HCT116 (cell line): Measurements from ENCODE around the gene CHML. TPM values are rescaled to one million over a fixed set of nuclear protein-coding genes. Genes with fewer than 3 reads are reported as not detected.

ENCODE experiments used
- ATAC-seq: fragments of 200-7000 bp; cut with Tn5 transposase; 2 replicates; pipeline ENCODE4 v1.9.1; 2020; ENCODE audit warnings: mild to moderate bottlenecking, moderate library complexity
- BruUV-seq: library from RNA; stranded (reverse); fragments of 400-500 nt; replicated peaks from 2 replicates; lab custom pipeline; 2021; lab: Mats Ljungman, UMichigan
- CTCF ChIA-PET: fragments of 300-600 bp; sonication (Branson Sonifier 250); formaldehyde crosslinking; loops from one replicate; lab custom pipeline; 2021; ENCODE audit warnings: antibody characterized with exemption; lab: Charles Lee
- POLR2A ChIA-PET: fragments of 300-600, 350-600 bp; sonication (Branson Sonifier 250); formaldehyde crosslinking; loops from one replicate; lab custom pipeline; 2021; ENCODE audit warnings: antibody characterized with exemption; lab: Charles Lee
- RAD21 ChIA-PET, 2 experiments: fragments of 300-600 bp; sonication (Branson Sonifier 250); formaldehyde crosslinking; loops; one replicate each; lab custom pipeline; 2023; ENCODE audit warnings: low total read pairs in 2 of 2; ENCODE audit not compliant: uncharacterized antibody in 2 of 2, unreplicated experiment in 2 of 2, low non-redundant PET in 1 of 2; lab: Charles Lee
- DNase-seq: peaks from one replicate; pipeline ENCODE4 v3.0.0-alpha.2; 2010; ENCODE audit warnings: low read depth, low spot score
- H2AFZ ChIP-seq: fragments of 200-600 bp; shearing (Covaris generic), sonication (generic); 2 replicates; pipeline ENCODE4 v1.6.1; 2017; ENCODE audit warnings: low read depth, mixed run types, mixed read lengths, antibody characterized with exemption, low read length; ENCODE audit not compliant: poor library complexity, severe bottlenecking
- H3K27ac ChIP-seq: 2 replicates; pipeline ENCODE4 v1.5.1; 2012; ENCODE audit warnings: low read depth, low read length
- H3K27me3 ChIP-seq: fragments of 200-600 bp; sonication (generic); 2 replicates; pipeline ENCODE4 v1.6.1; 2016; ENCODE audit warnings: mixed run types, low read length, mixed read lengths; ENCODE audit not compliant: insufficient read depth
- H3K36me3 ChIP-seq, 2 experiments: fragments of 200-500 bp in 1 of 2; fragments of 200-600 bp in 1 of 2; sonication (Bioruptor generic) in 1 of 2; sonication (generic) in 1 of 2; 2 replicates each; pipeline versions ENCODE4 v1.5.1 to v1.6.1; 2014 to 2016; ENCODE audit warnings: low read length in 2 of 2, inconsistent platforms in 1 of 2, mixed read lengths in 1 of 2, mixed run types in 1 of 2; ENCODE audit not compliant: insufficient read depth in 2 of 2, control insufficient read depth in 1 of 2
- H3K4me1 ChIP-seq, 2 experiments: fragments of 200-600 bp in 1 of 2; sonication (generic) in 1 of 2; 2 replicates each; pipeline versions ENCODE4 v1.5.1 to v1.6.1; 2012 to 2017; ENCODE audit warnings: low read length in 2 of 2, inconsistent platforms in 1 of 2, mild to moderate bottlenecking in 1 of 2, mixed read lengths in 1 of 2, mixed run types in 1 of 2, moderate library complexity in 1 of 2; ENCODE audit not compliant: insufficient read depth in 2 of 2, control insufficient read depth in 1 of 2
- H3K4me2 ChIP-seq: fragments of 200-600 bp; sonication (generic); 2 replicates; pipeline ENCODE4 v1.6.1; 2017; ENCODE audit warnings: mixed run types, low read length, mixed read lengths
- H3K4me3 ChIP-seq, 2 experiments: fragments of 200-600 bp in 1 of 2; sonication (generic) in 1 of 2; replicated peaks in 1 of 2; 2 replicates each; pipeline ENCODE4 v1.5.1; 2011 to 2016; ENCODE audit warnings: low read length in 2 of 2, control low read depth in 1 of 2, low read depth in 1 of 2, mild to moderate bottlenecking in 1 of 2, mixed read lengths in 1 of 2, mixed run types in 1 of 2
- H3K79me2 ChIP-seq: fragments of 200-600 bp; sonication (generic); 2 replicates; pipeline ENCODE4 v1.6.1; 2017; ENCODE audit warnings: mild to moderate bottlenecking, mixed run types, low read length, moderate library complexity, mixed read lengths; ENCODE audit not compliant: insufficient read depth
- H3K9ac ChIP-seq: fragments of 200-600 bp; sonication (generic); 2 replicates; pipeline ENCODE4 v1.6.1; 2016; ENCODE audit warnings: low read length, mixed read lengths
- H3K9me2 ChIP-seq: fragments of 200-600 bp; sonication (generic), shearing (Covaris generic); 2 replicates; pipeline ENCODE4 v1.6.1; 2017; ENCODE audit warnings: mixed run types, mild to moderate bottlenecking, moderate library complexity; ENCODE audit not compliant: insufficient read depth
- H3K9me3 ChIP-seq, 2 experiments: fragments of 200-500 bp in 1 of 2; fragments of 200-600 bp in 1 of 2; sonication (Bioruptor generic) in 1 of 2; sonication (generic) in 1 of 2; 2 replicates each; pipeline ENCODE4 v1.6.1; 2014 to 2017; ENCODE audit warnings: low read length in 2 of 2, mixed read lengths in 2 of 2, inconsistent platforms in 1 of 2, low read depth in 1 of 2, mild to moderate bottlenecking in 1 of 2, mixed run types in 1 of 2, moderate library complexity in 1 of 2; ENCODE audit not compliant: control insufficient read depth in 1 of 2, insufficient read depth in 1 of 2
- H4K20me1 ChIP-seq: fragments of 200-600 bp; sonication (generic), shearing (Covaris generic); 2 replicates; pipeline ENCODE4 v1.6.1; 2017; ENCODE audit warnings: mixed run types, mild to moderate bottlenecking, moderate library complexity; ENCODE audit not compliant: insufficient read depth
- CTCF ChIP-seq, 3 experiments: fragments of 200-600 bp in 1 of 3; sonication (generic) in 1 of 3; IDR thresholded peaks in 2 of 3; conservative IDR thresholded peaks in 1 of 3; 2 replicates each; pipeline ENCODE4 v1.5.1; 2012 to 2017; ENCODE audit warnings: low read depth in 2 of 3, low read length in 2 of 3, antibody characterized with exemption in 1 of 3, borderline replicate concordance in 1 of 3, control low read depth in 1 of 3, mild to moderate bottlenecking in 1 of 3, mixed read lengths in 1 of 3, mixed run types in 1 of 3, moderate library complexity in 1 of 3; ENCODE audit not compliant: insufficient read depth in 1 of 3
- EGR1 ChIP-seq: IDR thresholded peaks from 2 replicates; pipeline ENCODE4 v1.6.1; 2012; ENCODE audit warnings: low read depth
- SP1 ChIP-seq: IDR thresholded peaks from 2 replicates; pipeline ENCODE4 v1.6.1; 2012; ENCODE audit warnings: low read depth
- TCF7L2 ChIP-seq: IDR thresholded peaks from 2 replicates; pipeline ENCODE4 v1.7.0; 2011; ENCODE audit warnings: borderline replicate concordance, inconsistent platforms; ENCODE audit not compliant: insufficient read depth, insufficient read length; ENCODE audit errors: extremely low read depth
- intact Hi-C: fragments of 100-400 bp; cut with micrococcal nuclease; formaldehyde crosslinking; loops from 2 replicates; pipeline ENCODE4 v1.10.0; 2022
- total RNA-seq: library from RNA; stranded (reverse); gene quantifications from one replicate; pipeline ENCODE4 v1.2.1, GENCODE V29; 2021; ENCODE audit not compliant: unreplicated experiment

The CHML gene
- total RNA-seq, 1 experiment from 2014 or later, result 9.7 TPM

GRCh38 chr1:241630899-241631298 is 9.3 kb downstream of the CHML start:
- H3K4me1 ChIP-seq, result no peaks in the 10 kb centered on the region
- no peaks in the 10 kb centered on the region for H3K79me2 ChIP-seq
- H3K4me3 ChIP-seq, result no peak overlapping the region
- no peak overlapping the region for H3K27ac ChIP-seq
- BruUV-seq, result no TSS peak
- no peaks in the 10 kb centered on the region for H4K20me1 ChIP-seq
- CTCF ChIA-PET, result no interaction called here
- DNase-seq, result no peak
- no peaks in the 10 kb centered on the region for H3K27me3 ChIP-seq
- POLR2A ChIA-PET, result no interaction called here
- no peaks in the 10 kb centered on the region for H3K9me3 ChIP-seq
- peaks cover 7 to 9% of the 10 kb centered on the region in 2 experiments; a peak in 3 of 4 replicates for H3K36me3 ChIP-seq
- ATAC-seq, result no peak
- H2AFZ ChIP-seq, result no peak overlapping the region
- H3K9ac ChIP-seq, result no peak overlapping the region
- no peaks in the 10 kb centered on the region for H3K9me2 ChIP-seq
- intact Hi-C loops, result no loop called here
- no peak overlapping the region for H3K4me2 ChIP-seq
- RAD21 ChIA-PET, result no interaction called here
- TF ChIP-seq EGR1, result no peak

- Histone ChIP-seq H2AFZ (no peak overlapping the region), H4K20me1 (no peaks in the 10 kb centered on the region), H3K79me2 (no peaks in the 10 kb centered on the region), H3K4me1 (no peaks in the 10 kb centered on the region), H3K4me2 (no peak overlapping the region), H3K27me3 (no peaks in the 10 kb centered on the region), H3K36me3 (peaks cover 5 to 6% of the 10 kb centered on the region in 2 experiments; a peak in 3 of 4 replicates), H3K9me2 (no peaks in the 10 kb centered on the region), H3K9ac (no peak overlapping the region), H3K27ac (no peak overlapping the region), H3K4me3 (no peak overlapping the region), H3K9me3 (no peaks in the 10 kb centered on the region)
- ATAC-seq (no peak), DNase-seq (no peak)
- ChIA-PET POLR2A (no interaction called here), RAD21 (no interaction called here), CTCF (interaction anchor here (2.1 kb wide), 1 partner anchor 19 kb away, joined by 8 read pairs; no protein-coding TSS in a partner anchor)
- no TSS peak for BruUV-seq
- intact Hi-C loops, result no loop called here
- TF ChIP-seq CTCF (IDR thresholded peaks at IDR 0.05 in 2 of 3, conservative IDR thresholded peaks at IDR 0.05 in 1 of 3; ENCODE audit: borderline replicate concordance in 1 of 3, insufficient read depth in 1 of 3, low read depth in 2 of 3, low read length in 2 of 3), result no peak
- no peak for TF ChIP-seq EGR1
- no peak for TF ChIP-seq SP1
- no peak for TF ChIP-seq TCF7L2
Observed at GRCh38 chr1:241630476-241630875, 9.7 kb downstream of the CHML start.
